Esophagus squamous epithelium (tissue), 4 donors: ENCODE data around the gene TCF15.
A peak's percentile ranks its signal among the peaks of the same experiment; 100 is the strongest.

Experiments
- CTCF ChIP-seq, 6 experiments: fragments of 450-650 bp in 4 of 6; fragments of 200-600 bp in 2 of 6; sonication (generic) in 2 of 6; IDR thresholded peaks; one replicate each; pipeline ENCODE4 v1.5.1; 2016 to 2019; ENCODE audit warnings: antibody characterized with exemption in 6 of 6, mild to moderate bottlenecking in 4 of 6, moderate library complexity in 4 of 6
- POLR2A ChIP-seq, 4 donors: fragments of 450-650 bp; IDR thresholded peaks; one replicate each; pipeline ENCODE4 v1.6.1; 2017; ENCODE audit warnings: antibody characterized with exemption in 4 of 4, mild to moderate bottlenecking in 4 of 4, moderate library complexity in 3 of 4

- TF ChIP-seq CTCF (IDR thresholded peaks at IDR 0.05): peak in 2 of 6 experiments; percentile 28 to 39
- no peak for TF ChIP-seq POLR2A (IDR thresholded peaks at IDR 0.05)
Measured at GRCh38 chr20:650954-651353, 40.8 kb upstream of the TCF15 start.
